Measurements from ENCODE around the gene EHD2.
A peak's percentile ranks its signal among the peaks of the same experiment; 100 is the strongest.
"Not testable (repeated sequence)": the region's sequence is repeated elsewhere in the genome, so short reads cannot be mapped to it uniquely, and the experiment has no call there.

EHD2 gene

GRCh38 chr19:47752440-47753211 lies 39.4 kb downstream of the EHD2 start:
- DNase-seq = no peak

DNA sequence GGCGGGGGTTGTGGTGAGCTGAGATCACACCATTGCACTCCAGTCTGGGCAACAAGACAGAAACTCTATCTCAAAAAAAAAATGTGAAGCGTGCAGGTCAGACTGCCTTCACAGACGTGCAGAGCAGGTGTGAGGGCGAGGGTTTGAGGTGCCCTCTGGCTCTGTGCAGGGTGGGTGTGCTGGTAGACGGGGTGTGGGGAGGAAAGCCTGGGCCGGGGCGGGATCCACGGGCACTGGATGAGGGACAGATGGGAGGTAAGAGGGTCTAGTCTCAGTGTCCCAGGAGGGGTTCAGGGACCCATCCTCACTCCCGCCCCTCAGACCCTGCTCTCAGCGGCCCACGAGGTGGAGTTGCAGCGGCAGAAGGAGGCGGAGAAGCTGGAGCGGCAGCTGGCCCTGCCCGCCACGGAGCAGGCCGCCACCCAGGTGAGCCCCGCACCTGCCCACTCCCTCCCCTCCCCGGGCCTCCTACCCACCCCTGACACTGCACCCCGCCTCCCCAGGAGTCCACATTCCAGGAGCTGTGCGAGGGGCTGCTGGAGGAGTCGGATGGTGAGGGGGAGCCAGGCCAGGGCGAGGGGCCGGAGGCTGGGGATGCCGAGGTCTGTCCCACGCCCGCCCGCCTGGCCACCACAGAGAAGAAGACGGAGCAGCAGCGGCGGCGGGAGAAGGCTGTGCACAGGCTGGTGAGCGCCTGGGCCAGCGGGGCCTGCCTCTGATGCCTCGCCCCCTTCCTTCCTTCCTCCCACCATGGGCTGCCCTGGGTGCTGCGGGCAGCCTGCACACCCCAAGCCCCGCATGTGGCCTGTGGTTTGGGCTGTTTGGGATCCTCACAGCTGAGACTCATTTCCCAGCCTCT lies 41.2 kb downstream of the EHD2 start:
- DNase-seq = no peak

DNA sequence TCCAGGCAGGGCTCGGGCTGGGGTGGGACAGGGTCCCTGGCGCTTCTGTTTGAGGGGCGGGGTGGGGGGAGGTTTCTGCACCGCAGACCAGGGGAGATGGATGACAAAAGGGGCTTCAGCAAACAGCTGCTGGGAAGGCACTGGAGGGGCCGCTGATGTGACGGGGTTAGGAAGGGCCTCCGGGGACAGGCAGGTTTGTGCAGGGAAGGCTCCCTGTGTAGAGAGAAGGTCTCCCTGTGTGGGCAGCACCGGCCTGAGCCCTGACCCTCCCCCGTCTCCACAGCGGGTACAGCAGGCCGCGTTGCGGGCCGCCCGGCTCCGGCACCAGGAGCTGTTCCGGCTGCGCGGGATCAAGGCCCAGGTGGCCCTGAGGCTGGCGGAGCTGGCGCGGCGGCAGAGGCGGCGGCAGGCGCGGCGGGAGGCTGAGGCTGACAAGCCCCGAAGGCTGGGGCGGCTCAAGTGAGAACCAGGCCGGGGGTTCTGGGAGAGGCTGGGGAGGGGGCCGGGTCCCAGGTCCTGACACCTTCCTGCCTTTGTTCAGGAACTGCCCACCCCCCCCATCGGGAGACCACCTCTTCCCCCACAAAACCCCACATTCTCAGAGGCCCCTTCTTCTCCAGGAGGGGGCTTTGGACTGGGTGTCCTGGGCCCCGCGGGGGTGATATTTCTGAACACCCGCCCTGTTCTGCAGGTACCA lies 42.0 kb downstream of the EHD2 start:
- DNase-seq = no peak

- DNase-seq = no peak
Observed at GRCh38 chr19:47755762-47756626, 42.8 kb downstream of the EHD2 start.

GRCh38 chr19:47756627-47756929 lies 43.4 kb downstream of the EHD2 start:
- DNase-seq = no peak

GRCh38 chr19:47756953-47757608 lies 43.9 kb downstream of the EHD2 start:
- DNase-seq = no peak

DNA sequence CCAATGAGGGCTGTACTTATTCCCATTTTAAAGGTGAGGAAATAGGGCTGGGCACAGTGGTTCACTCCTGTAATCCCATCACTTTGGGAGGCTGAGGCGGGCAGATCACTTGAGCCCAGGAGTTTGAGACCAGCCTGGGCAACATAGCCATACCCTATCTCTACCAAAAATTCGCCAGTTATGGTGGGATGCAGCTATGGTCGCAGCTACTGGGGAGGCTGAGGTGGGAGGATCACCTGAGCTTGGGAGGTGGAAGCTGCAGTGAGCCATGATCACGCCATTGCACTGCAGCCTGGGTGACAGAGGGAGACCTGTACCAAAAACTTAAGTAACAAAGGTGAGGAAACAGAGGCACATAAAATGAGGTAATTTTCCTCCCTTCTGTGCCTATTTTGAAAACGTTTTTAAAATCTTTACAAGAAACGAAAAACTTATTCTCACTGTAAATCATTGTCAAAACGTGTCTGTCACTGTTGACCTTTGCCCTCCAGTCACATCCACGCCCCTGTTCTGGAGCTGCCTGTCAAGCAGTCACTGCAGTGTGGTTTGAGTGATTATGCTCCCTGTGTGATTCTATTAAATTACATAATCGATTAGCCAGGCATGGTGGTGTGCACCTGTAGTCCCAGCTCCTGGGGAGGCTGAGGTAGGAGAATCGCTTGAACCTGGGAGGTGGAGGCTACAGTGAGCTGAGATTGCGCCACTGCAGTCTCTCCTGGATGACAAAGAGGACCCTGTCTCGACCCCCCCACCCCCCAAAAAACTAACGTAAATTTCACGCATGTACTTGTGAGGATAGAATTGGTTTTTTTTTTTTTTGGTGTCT lies 44.6 kb downstream of the EHD2 start:
- DNase-seq = no peak

DNA sequence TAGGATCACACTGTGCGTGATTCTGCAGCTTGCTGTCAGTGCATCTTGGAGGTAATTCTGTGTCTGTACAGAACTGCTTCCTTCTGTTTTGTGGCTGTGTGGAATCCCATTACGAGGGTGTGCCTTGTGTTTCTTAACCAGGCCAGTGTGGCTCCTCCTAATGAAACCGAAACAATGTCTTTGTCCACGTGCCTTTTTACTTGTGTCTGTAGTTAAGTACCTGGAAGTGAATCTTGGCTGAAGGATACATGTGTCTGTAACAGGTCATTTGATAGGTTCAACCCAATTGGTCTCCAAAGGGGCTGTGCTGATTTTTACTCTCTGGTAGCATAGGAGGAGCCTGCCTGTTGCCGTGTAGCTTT lies 45.2 kb downstream of the EHD2 start:
- DNase-seq = no peak

DNA sequence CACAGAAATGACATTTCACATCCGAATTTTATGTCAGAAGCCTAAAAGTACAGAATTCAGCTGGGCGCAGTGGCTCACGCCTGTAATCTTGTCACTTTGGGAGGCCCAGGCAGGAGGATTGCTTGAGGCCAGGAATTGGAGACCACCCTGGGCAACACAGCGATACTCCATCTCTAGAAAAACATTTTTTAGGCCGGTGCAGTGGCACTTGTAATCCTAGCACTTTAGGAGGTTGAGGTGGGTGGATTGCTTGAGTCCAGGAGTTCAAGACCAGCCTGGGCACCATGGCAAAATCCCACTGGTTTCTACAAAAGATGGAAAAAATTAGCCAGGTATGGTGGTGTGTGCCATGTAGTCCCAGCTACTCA lies 47.4 kb downstream of the EHD2 start:
- DNase-seq = no peak

DNA sequence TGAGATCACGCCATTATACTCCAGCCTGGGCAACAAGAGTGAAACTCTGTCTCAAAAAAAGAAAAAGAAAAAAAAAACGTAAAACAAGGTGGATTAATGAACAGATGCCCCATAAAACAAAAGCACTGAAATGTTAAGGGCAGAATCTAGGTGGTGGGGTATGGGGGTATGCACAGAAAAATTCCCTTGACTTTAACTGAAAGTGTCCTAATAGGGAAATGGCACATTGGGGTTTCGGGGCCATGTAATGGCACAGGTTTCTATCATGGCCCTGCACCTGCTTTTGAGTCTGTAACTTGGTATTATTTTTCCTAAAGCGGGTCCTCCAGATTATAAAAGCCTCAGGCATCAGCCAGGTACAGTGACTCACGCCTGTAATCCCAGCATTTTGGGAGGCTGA lies 48.3 kb downstream of the EHD2 start:
- DNase-seq = no peak

GRCh38 chr19:47762151-47762550 lies 48.9 kb downstream of the EHD2 start:
- no peak for DNase-seq

DNA sequence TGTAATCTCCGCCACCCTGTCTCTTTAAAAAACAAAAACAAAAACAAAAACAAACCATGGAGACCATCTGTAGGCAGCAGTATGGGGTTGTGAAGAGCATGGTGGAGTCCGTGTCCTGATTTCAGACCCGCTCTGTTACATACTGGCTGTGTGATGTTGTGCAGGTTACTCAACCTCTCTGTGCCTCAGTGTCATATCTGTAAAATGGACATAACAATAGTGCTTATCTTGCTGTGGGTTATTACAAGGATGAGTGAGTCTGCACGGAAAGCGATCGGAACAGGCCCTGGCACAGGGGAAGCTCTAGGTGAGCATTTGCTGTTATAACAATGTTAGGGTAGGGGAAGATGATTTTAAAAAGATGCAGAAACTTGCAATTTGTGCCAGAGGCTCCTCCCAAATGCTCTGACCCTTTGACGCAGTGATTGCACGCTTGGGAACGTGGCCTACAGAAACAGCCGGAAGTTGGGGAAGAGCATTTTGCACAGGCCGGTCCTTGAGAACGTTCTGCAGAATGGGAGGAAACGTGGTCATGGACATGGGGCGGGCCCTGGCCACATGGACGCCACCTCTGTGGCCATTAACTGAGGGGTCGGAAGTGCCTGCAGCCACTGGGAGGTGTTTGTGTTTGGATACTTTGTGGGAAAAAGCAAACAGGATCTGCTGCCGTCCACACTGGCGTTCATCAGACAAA lies 49.5 kb downstream of the EHD2 start:
- no peak for DNase-seq

GRCh38 chr19:47764705-47765104 lies 51.5 kb downstream of the EHD2 start:
- not testable (repeated sequence) for DNase-seq

GRCh38 chr19:47765523-47766358 lies 52.5 kb downstream of the EHD2 start:
- DNase-seq = peak in 1 of 2 experiments; percentile 79

DNA sequence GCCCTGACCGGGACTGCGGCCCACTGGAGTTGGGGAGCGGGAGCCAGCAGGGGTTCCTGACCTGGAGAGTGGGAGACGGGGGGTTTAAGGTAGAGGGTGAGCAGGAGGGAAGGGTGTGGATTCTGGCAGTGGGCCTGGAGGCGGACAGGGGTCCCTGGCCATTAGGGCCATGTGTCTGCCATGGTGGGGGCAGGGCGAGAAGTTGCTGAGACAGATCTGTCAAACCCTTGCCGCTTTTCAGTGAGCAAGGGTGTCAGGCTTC lies 53.1 kb downstream of the EHD2 start:
- DNase-seq = no peak

DNA sequence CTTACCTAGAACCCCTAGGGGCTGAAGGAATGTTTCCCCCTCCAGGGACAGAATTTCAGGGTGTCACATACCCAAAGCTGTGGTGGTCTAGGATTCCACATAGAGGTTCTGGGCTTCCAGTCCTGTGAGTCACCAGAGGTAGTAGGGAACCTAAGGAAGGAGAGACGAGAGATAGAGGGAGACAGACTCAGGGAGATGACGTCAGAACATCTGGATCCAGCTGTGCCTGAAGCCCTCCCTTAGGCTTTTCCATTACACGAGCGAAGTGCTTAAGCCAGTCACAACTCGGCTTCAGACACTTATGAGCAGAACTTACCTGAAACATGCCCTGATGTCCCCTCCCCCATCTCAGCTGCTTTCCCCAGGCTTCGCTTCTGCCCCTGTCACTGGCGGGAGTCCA lies 53.4 kb downstream of the EHD2 start:
- DNase-seq = no peak

GRCh38 chr19:47767349-47767748 lies 54.1 kb downstream of the EHD2 start:
- DNase-seq = no peak

DNA sequence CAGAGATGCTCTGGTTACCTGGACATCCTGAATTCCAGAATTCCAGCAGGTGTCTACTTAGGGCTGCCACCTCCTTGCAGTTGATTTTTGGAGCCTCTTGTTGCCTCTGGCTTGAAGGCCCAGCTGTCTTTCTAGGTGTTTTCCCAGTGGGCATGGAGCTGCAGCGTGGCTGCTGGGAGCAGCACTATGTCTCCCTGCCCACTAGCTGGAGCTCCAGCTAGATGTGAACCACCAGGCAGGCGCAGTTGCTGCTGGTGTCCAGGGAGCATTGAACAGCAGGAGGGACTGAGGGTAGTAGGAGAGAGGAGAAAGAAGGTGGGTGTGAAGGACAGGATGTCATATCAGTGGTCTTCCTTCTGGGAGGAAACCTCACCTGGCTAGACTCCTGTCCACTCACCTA lies 55.4 kb downstream of the EHD2 start:
- no peak for DNase-seq

- DNase-seq = no peak
Observed at GRCh38 chr19:47769534-47769933, 56.3 kb downstream of the EHD2 start.

- DNase-seq = not testable (repeated sequence)
Observed at GRCh38 chr19:47771291-47771690, 58.1 kb downstream of the EHD2 start.
